Stimulated activated CD4-positive, alpha-beta T cell treated with anti-CD3 and anti-CD28 coated beads, TNF-alpha, amount 100 ng/mL, for 24 hours (primary cell): Measurements from ENCODE around the gene PTPRN2.

ENCODE experiments used
- DNase-seq, 3 experiments: peaks; one replicate each; pipeline ENCODE4 v3.0.0-alpha.2; 2020; ENCODE audit warnings: low read depth in 3 of 3

PTPRN2 gene

GRCh38 chr7:158094671-158095226, 492.9 kb downstream of the PTPRN2 start:
- DNase-seq, result no peak

GRCh38 chr7:158094046-158094445, 493.6 kb downstream of the PTPRN2 start:
- no peak for DNase-seq

GRCh38 chr7:158093156-158093796, 494.3 kb downstream of the PTPRN2 start:
- DNase-seq, result no peak

GRCh38 chr7:158087196-158087595, 500.4 kb downstream of the PTPRN2 start:
- DNase-seq, result no peak

- no peak for DNase-seq
Observed at GRCh38 chr7:158085741-158086695, 501.6 kb downstream of the PTPRN2 start.

GRCh38 chr7:158084555-158084954, 503.1 kb downstream of the PTPRN2 start:
- DNase-seq, result no peak

GRCh38 chr7:158083526-158084310, 503.9 kb downstream of the PTPRN2 start:
- DNase-seq, result no peak

- no peak for DNase-seq
Observed at GRCh38 chr7:158082761-158083160, 504.9 kb downstream of the PTPRN2 start.

GRCh38 chr7:158080899-158081445, 506.7 kb downstream of the PTPRN2 start:
- DNase-seq, result no peak

GRCh38 chr7:158077934-158078910, 509.4 kb downstream of the PTPRN2 start:
- DNase-seq, result no peak

- DNase-seq, result no peak
Observed at GRCh38 chr7:158077151-158077840, 510.3 kb downstream of the PTPRN2 start.

- no peak for DNase-seq
Observed at GRCh38 chr7:158076656-158077055, 511.0 kb downstream of the PTPRN2 start.

GRCh38 chr7:158076215-158076614, 511.4 kb downstream of the PTPRN2 start:
- no peak for DNase-seq

GRCh38 chr7:158075633-158076001, 512.0 kb downstream of the PTPRN2 start:
- DNase-seq, result no peak

GRCh38 chr7:158074896-158075632, 512.6 kb downstream of the PTPRN2 start:
- DNase-seq, result no peak

- no peak for DNase-seq
Observed at GRCh38 chr7:158073845-158074840, 513.5 kb downstream of the PTPRN2 start.

GRCh38 chr7:158072991-158073730, 514.5 kb downstream of the PTPRN2 start:
- no peak for DNase-seq
